ENCODE measurements around the gene ALPK3. TPM values are rescaled to one million over a fixed set of nuclear protein-coding genes. Genes with fewer than 3 reads are reported as not detected.

ALPK3 gene
- total and polyA plus RNA-seq, 10 of the 15 experiments (the other 5 are each of a cell fraction or from before 2014, with no cell fraction given), result under 0.01 to 0.05 (median 0.02) TPM; not detected in 6

DNA sequence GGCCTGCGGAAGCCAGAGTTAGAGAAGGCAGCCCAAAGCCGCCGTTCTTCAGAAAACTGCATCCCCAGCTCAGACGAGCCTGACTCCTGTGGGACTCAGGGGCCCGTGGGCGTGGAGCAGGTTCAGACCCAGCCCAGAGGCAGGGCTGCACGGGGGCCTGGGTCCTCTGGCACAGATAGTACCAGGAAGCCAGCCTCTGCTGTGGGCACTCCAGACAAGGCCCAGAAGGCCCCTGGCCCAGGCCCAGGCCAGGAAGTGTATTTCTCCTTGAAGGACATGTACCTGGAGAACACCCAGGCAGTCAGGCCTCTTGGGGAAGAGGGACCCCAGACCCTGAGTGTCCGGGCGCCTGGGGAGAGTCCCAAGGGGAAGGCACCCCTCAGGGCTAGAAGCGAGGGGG is 23.1 kb downstream of the ALPK3 start:
- in situ Hi-C loops (cut with MboI) (no loop called here), intact Hi-C loops (cut with micrococcal nuclease; ENCODE audit: unreplicated experiment) (loop anchor here (10.0 kb wide), 1 partner anchor 205 kb away; no protein-coding TSS in a partner anchor)
- H4K20me1 ChIP-seq (ENCODE audit: control insufficient read depth, insufficient read depth), result no peaks in the 10 kb centered on the region
- DNase-seq (ENCODE audit: low read depth, low spot score) (no peak), ATAC-seq (no peak), FAIRE-seq (no peak)
- no peak overlapping the region for H3K27ac ChIP-seq (ENCODE audit: control insufficient read depth, insufficient read depth)
- no peaks in the 10 kb centered on the region for H3K79me2 ChIP-seq (ENCODE audit: control insufficient read depth, insufficient read depth, low read length)
- H3K9me3 ChIP-seq (replicated peaks; ENCODE audit: control insufficient read depth, insufficient read depth, low read length), result no peaks in the 10 kb centered on the region
- ChIA-PET POLR2A (no interaction called here), RAD21 (ENCODE audit: unreplicated experiment) (no interaction called here), SMC1A (ENCODE audit: uncharacterized antibody, unreplicated experiment) (no interaction called here), CTCF (no interaction called here)
- H3K4me2 ChIP-seq (ENCODE audit: control insufficient read depth, insufficient read depth), result no peak overlapping the region
- no peaks in the 10 kb centered on the region for H3K4me1 ChIP-seq (ENCODE audit: control insufficient read depth, insufficient read depth, low read length)
- H3K36me3 ChIP-seq (ENCODE audit: control insufficient read depth in 2 of 2, insufficient read depth in 2 of 2, low read length in 1 of 2), result no peaks in the 10 kb centered on the region
- TF ChIP-seq KAT2A (conservative IDR thresholded peaks at IDR 0.05; ENCODE audit: control insufficient read depth, low read depth, low read length) (no peak), MXI1 (IDR thresholded peaks at IDR 0.05; ENCODE audit: low read depth, low read length) (no peak), DPF2 (IDR thresholded peaks at IDR 0.05) (no peak)
- TF ChIP-seq, protein P1, sequence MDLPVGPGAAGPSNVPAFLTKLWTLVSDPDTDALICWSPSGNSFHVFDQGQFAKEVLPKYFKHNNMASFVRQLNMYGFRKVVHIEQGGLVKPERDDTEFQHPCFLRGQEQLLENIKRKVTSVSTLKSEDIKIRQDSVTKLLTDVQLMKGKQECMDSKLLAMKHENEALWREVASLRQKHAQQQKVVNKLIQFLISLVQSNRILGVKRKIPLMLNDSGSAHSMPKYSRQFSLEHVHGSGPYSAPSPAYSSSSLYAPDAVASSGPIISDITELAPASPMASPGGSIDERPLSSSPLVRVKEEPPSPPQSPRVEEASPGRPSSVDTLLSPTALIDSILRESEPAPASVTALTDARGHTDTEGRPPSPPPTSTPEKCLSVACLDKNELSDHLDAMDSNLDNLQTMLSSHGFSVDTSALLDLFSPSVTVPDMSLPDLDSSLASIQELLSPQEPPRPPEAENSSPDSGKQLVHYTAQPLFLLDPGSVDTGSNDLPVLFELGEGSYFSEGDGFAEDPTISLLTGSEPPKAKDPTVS (IDR thresholded peaks at IDR 0.05; ENCODE audit: low read depth, low read length), result no peak
- TF ChIP-seq, protein P2, sequence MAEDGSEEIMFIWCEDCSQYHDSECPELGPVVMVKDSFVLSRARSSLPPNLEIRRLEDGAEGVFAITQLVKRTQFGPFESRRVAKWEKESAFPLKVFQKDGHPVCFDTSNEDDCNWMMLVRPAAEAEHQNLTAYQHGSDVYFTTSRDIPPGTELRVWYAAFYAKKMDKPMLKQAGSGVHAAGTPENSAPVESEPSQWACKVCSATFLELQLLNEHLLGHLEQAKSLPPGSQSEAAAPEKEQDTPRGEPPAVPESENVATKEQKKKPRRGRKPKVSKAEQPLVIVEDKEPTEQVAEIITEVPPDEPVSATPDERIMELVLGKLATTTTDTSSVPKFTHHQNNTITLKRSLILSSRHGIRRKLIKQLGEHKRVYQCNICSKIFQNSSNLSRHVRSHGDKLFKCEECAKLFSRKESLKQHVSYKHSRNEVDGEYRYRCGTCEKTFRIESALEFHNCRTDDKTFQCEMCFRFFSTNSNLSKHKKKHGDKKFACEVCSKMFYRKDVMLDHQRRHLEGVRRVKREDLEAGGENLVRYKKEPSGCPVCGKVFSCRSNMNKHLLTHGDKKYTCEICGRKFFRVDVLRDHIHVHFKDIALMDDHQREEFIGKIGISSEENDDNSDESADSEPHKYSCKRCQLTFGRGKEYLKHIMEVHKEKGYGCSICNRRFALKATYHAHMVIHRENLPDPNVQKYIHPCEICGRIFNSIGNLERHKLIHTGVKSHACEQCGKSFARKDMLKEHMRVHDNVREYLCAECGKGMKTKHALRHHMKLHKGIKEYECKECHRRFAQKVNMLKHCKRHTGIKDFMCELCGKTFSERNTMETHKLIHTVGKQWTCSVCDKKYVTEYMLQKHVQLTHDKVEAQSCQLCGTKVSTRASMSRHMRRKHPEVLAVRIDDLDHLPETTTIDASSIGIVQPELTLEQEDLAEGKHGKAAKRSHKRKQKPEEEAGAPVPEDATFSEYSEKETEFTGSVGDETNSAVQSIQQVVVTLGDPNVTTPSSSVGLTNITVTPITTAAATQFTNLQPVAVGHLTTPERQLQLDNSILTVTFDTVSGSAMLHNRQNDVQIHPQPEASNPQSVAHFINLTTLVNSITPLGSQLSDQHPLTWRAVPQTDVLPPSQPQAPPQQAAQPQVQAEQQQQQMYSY (CRISPR knock-in tag; IDR thresholded peaks at IDR 0.05), result no peak
- H2AFZ ChIP-seq (ENCODE audit: control insufficient read depth, low read depth, low read length), result no peak overlapping the region
- 33% methylated on average over 10 of the region's 10 CpGs for WGBS (ENCODE audit: insufficient coverage, insufficient replicate concordance, low lambda C conversion rate, missing lambda C conversion rate)
- H3K27me3 ChIP-seq (replicated peaks in 1 of 2; ENCODE audit: control insufficient read depth in 2 of 2, insufficient read depth in 2 of 2, low read length in 1 of 2), result peaks cover 0 to 5% of the 10 kb centered on the region in 2 experiments; a peak in 2 of 4 replicates
- no TSS peak for BruUV-seq (replicated peaks)
- no peak overlapping the region for H3K4me3 ChIP-seq
- H3K9ac ChIP-seq (ENCODE audit: control insufficient read depth, insufficient read depth, low read length), result no peak overlapping the region

Data from GM12878 (cell line).